Measurements from ENCODE around the gene JMJD7. TPM values are rescaled to one million over a fixed set of nuclear protein-coding genes. Genes with fewer than 3 reads are reported as not detected.

JMJD7 gene
- total RNA-seq, 2 donors from 2014 or later: 26.7 to 35.6 TPM

GRCh38 chr15:41806291-41807181, 21.4 kb upstream of the JMJD7 start:
- H3K9me3 ChIP-seq (ENCODE audit: control insufficient read depth, low read length, poor library complexity, severe bottlenecking): no peaks in the 10 kb centered on the region
- DNase-seq (no peak), ATAC-seq (no peak)
- no peaks in the 10 kb centered on the region for H3K36me3 Mint-ChIP-seq (ENCODE audit: low read depth)
- H3K27me3 Mint-ChIP-seq: no peaks in the 10 kb centered on the region
- no peak overlapping the region for H3K4me3 Mint-ChIP-seq
- H3K4me1 Mint-ChIP-seq: peaks cover 15% of the 10 kb centered on the region
- no peak overlapping the region for H3K27ac Mint-ChIP-seq

GRCh38 chr15:41809121-41809520, 18.8 kb upstream of the JMJD7 start:
- no peaks in the 10 kb centered on the region for H3K9me3 ChIP-seq (ENCODE audit: control insufficient read depth, low read length, poor library complexity, severe bottlenecking)
- Mint-ChIP-seq H3K4me1 (peaks cover 22% of the 10 kb centered on the region), H3K4me3 (no peak overlapping the region), H3K27ac (no peak overlapping the region), H3K36me3 (ENCODE audit: low read depth) (no peaks in the 10 kb centered on the region), H3K27me3 (no peaks in the 10 kb centered on the region)
- no peak for ATAC-seq
- DNase-seq: no peak

DNA sequence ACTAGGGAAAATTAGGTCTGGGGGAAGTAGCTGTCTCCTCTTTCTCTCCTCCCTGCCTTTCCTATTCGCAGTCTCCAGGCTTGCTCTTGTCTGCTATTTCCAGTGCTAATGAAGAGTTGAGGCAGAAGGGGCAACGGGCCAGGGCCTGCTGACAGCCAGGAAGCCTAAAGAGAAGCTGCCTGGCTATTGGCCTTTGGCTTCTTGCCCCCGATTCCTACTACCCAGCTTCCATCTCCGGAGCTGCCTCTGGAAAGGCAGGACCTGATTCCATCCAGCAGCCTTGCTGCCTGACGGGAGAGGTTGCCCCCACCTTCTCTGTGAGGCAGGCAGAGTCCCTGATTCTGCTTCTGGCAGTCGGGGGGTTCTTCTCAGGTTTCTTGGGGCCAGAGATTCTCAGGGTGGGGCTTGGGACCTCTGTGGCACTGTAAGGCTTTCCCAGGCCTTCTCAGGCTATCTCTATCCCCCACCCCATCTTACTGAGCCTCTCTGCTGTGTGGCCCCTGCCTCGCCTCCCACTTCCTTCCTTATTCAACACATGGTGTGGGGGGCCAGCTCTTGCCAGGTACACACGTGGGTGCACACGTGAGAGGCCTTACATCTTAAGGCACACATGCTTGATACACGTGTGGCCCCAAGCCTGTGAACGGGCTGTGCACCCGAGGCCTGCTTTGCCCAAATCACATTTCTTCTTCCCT, 18.2 kb upstream of the JMJD7 start:
- DNase-seq (no peak), ATAC-seq (no peak)
- peak overlapping the region; percentile 43 for H3K4me3 Mint-ChIP-seq
- H3K4me1 Mint-ChIP-seq: peaks cover 19% of the 10 kb centered on the region
- H3K27ac Mint-ChIP-seq: no peak overlapping the region
- H3K9me3 ChIP-seq (ENCODE audit: control insufficient read depth, low read length, poor library complexity, severe bottlenecking): no peaks in the 10 kb centered on the region
- no peaks in the 10 kb centered on the region for H3K36me3 Mint-ChIP-seq (ENCODE audit: low read depth)
- no peaks in the 10 kb centered on the region for H3K27me3 Mint-ChIP-seq

- Mint-ChIP-seq H3K4me3 (peak overlapping the region; percentile 43), H3K27ac (no peak overlapping the region), H3K27me3 (no peaks in the 10 kb centered on the region), H3K4me1 (peaks cover 19% of the 10 kb centered on the region), H3K36me3 (ENCODE audit: low read depth) (no peaks in the 10 kb centered on the region)
- ATAC-seq: no peak
- DNase-seq: no peak
- H3K9me3 ChIP-seq (ENCODE audit: control insufficient read depth, low read length, poor library complexity, severe bottlenecking): no peaks in the 10 kb centered on the region
Measured at GRCh38 chr15:41810651-41811431, 17.1 kb upstream of the JMJD7 start.

GRCh38 chr15:41811432-41812195, 16.3 kb upstream of the JMJD7 start:
- Mint-ChIP-seq H3K4me3 (peak overlapping the region; percentile 19), H3K4me1 (peaks cover 19% of the 10 kb centered on the region), H3K27me3 (no peaks in the 10 kb centered on the region), H3K27ac (no peak overlapping the region), H3K36me3 (ENCODE audit: low read depth) (no peaks in the 10 kb centered on the region)
- DNase-seq (peak; percentile 56 to 65 (median 58)), ATAC-seq (peak; percentile 97)
- H3K9me3 ChIP-seq (ENCODE audit: control insufficient read depth, low read length, poor library complexity, severe bottlenecking): no peaks in the 10 kb centered on the region

GRCh38 chr15:41812820-41813375, 15.0 kb upstream of the JMJD7 start:
- no peak for ATAC-seq
- Mint-ChIP-seq H3K36me3 (ENCODE audit: low read depth) (no peaks in the 10 kb centered on the region), H3K27me3 (no peaks in the 10 kb centered on the region), H3K4me1 (peaks cover 19% of the 10 kb centered on the region), H3K27ac (peak overlapping the region; percentile 74), H3K4me3 (no peak overlapping the region)
- DNase-seq: no peak
- H3K9me3 ChIP-seq (ENCODE audit: control insufficient read depth, low read length, poor library complexity, severe bottlenecking): no peaks in the 10 kb centered on the region

- DNase-seq (no peak), ATAC-seq (no peak)
- Mint-ChIP-seq H3K4me3 (no peak overlapping the region), H3K36me3 (ENCODE audit: low read depth) (no peaks in the 10 kb centered on the region), H3K27me3 (no peaks in the 10 kb centered on the region), H3K4me1 (peaks cover 19% of the 10 kb centered on the region), H3K27ac (no peak overlapping the region)
- H3K9me3 ChIP-seq (ENCODE audit: control insufficient read depth, low read length, poor library complexity, severe bottlenecking): no peaks in the 10 kb centered on the region
Measured at GRCh38 chr15:41813426-41813825, 14.5 kb upstream of the JMJD7 start.

DNA sequence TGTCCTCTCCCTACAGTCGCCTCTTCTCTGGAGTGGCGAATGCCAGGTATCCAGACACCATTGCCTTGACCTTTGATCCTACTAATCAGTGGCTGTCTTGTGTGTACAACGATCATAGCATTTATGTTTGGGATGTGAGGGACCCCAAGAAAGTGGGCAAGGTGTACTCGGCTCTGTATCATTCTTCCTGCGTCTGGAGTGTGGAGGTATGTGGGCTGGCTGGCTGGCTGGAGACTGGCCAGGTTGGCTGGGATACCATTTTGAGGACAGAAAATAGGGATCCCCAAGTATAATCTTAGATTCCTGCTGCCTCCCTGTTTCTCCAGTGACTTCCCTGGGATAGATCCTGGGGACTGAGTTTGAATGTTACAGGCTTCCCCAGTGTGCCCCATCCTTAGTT, 13.4 kb upstream of the JMJD7 start:
- H3K4me3 Mint-ChIP-seq: no peak overlapping the region
- DNase-seq (no peak), ATAC-seq (no peak)
- peaks cover 16% of the 10 kb centered on the region for H3K4me1 Mint-ChIP-seq
- no peaks in the 10 kb centered on the region for H3K9me3 ChIP-seq (ENCODE audit: control insufficient read depth, low read length, poor library complexity, severe bottlenecking)
- no peaks in the 10 kb centered on the region for H3K27me3 Mint-ChIP-seq
- H3K27ac Mint-ChIP-seq: no peak overlapping the region
- H3K36me3 Mint-ChIP-seq (ENCODE audit: low read depth): peaks cover under 1% of the 10 kb centered on the region

DNA sequence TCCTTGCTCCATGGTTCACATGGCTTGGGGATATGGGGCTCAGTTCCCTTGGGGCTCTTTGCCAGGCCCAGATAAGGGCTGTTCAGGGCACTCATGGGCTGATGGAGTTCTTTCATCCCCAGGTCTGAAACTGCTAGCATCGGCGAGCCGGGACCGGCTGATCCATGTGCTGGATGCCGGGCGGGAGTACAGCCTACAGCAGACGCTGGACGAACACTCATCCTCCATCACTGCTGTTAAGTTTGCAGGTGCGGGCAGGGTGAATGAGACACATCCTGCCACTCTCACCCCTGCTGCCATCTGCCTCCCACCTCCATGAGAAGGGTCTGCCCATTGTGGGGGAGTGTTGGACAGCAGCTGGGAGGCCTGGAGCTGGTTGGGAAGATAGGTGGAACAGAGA, 11.1 kb upstream of the JMJD7 start:
- peaks cover 4% of the 10 kb centered on the region for H3K36me3 Mint-ChIP-seq (ENCODE audit: low read depth)
- H3K4me3 Mint-ChIP-seq: no peak overlapping the region
- no peak overlapping the region for H3K27ac Mint-ChIP-seq

DNA sequence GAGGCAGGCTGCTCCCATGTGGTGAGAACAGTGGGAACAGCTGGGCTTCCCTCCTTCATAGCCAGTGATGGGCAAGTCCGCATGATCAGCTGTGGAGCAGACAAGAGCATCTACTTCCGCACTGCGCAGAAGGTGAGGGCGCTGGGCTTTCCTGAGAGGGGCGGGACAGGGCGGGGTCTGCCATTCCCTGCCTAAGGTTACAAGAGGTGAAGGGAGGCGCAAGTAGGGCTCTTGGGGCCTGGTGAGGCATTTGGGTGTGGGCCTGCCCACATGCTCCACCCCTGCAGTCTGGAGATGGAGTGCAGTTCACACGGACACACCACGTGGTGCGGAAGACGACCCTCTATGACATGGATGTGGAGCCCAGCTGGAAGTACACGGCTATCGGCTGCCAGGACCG, 10.6 kb upstream of the JMJD7 start:
- H3K4me1 Mint-ChIP-seq: peaks cover 5% of the 10 kb centered on the region
- H3K27me3 Mint-ChIP-seq: no peaks in the 10 kb centered on the region
- ATAC-seq: no peak
- H3K27ac Mint-ChIP-seq: no peak overlapping the region
- peaks cover 4% of the 10 kb centered on the region for H3K36me3 Mint-ChIP-seq (ENCODE audit: low read depth)
- no peaks in the 10 kb centered on the region for H3K9me3 ChIP-seq (ENCODE audit: control insufficient read depth, low read length, poor library complexity, severe bottlenecking)
- no peak overlapping the region for H3K4me3 Mint-ChIP-seq
- no peak for DNase-seq

More for the DNA sequence above, 11.1 kb upstream of the JMJD7 start:
- no peak for DNase-seq
- no peak for ATAC-seq
- H3K27me3 Mint-ChIP-seq: no peaks in the 10 kb centered on the region
- H3K9me3 ChIP-seq (ENCODE audit: control insufficient read depth, low read length, poor library complexity, severe bottlenecking): no peaks in the 10 kb centered on the region
- H3K4me1 Mint-ChIP-seq: peaks cover 7% of the 10 kb centered on the region

- Mint-ChIP-seq H3K27me3 (no peaks in the 10 kb centered on the region), H3K4me3 (no peak overlapping the region), H3K4me1 (peaks cover 5% of the 10 kb centered on the region), H3K36me3 (ENCODE audit: low read depth) (peaks cover 4% of the 10 kb centered on the region), H3K27ac (no peak overlapping the region)
- DNase-seq (no peak), ATAC-seq (no peak)
- H3K9me3 ChIP-seq (ENCODE audit: control insufficient read depth, low read length, poor library complexity, severe bottlenecking): no peaks in the 10 kb centered on the region
Measured at GRCh38 chr15:41817781-41818180, 10.1 kb upstream of the JMJD7 start.

- H3K4me1 Mint-ChIP-seq: peaks cover 3% of the 10 kb centered on the region
- no peaks in the 10 kb centered on the region for H3K27me3 Mint-ChIP-seq
- no peak overlapping the region for H3K4me3 Mint-ChIP-seq
- H3K36me3 Mint-ChIP-seq (ENCODE audit: low read depth): peaks cover 4% of the 10 kb centered on the region
- H3K9me3 ChIP-seq (ENCODE audit: control insufficient read depth, low read length, poor library complexity, severe bottlenecking): no peaks in the 10 kb centered on the region
- DNase-seq: no peak
- no peak for ATAC-seq
- peak overlapping the region; percentile 29 for H3K27ac Mint-ChIP-seq
Measured at GRCh38 chr15:41819455-41820050, 8.3 kb upstream of the JMJD7 start.
